Epithelial cell of prostate (primary cell): ENCODE results near the gene ZC3H12C.
"Not testable (repeated sequence)": the region's sequence is repeated elsewhere in the genome, so short reads cannot be mapped to it uniquely, and the experiment has no call there.

Source experiments
- DNase-seq: peaks from one replicate; pipeline ENCODE4 v3.0.0-alpha.2; 2011; ENCODE audit warnings: low read depth, low spot score
- H3K27ac ChIP-seq: fragments of 450-650 bp; 2 replicates; pipeline ENCODE4 v1.5.1; 2017; ENCODE audit warnings: mild to moderate bottlenecking

The ZC3H12C gene

GRCh38 chr11:110174645-110175310 is 81.6 kb downstream of the ZC3H12C start:
- H3K27ac ChIP-seq, result no peak overlapping the region
- no peak for DNase-seq

GRCh38 chr11:110176366-110177085 is 83.3 kb downstream of the ZC3H12C start:
- DNase-seq, result no peak
- H3K27ac ChIP-seq, result no peak overlapping the region

- no peak overlapping the region for H3K27ac ChIP-seq
- no peak for DNase-seq
Observed at GRCh38 chr11:110177086-110177456, 83.9 kb downstream of the ZC3H12C start.

GRCh38 chr11:110179064-110179463 is 85.9 kb downstream of the ZC3H12C start:
- no peak for DNase-seq
- no peak overlapping the region for H3K27ac ChIP-seq

GRCh38 chr11:110182886-110183285 is 89.7 kb downstream of the ZC3H12C start:
- no peak for DNase-seq
- H3K27ac ChIP-seq, result no peak overlapping the region

GRCh38 chr11:110184456-110184855 is 91.3 kb downstream of the ZC3H12C start:
- H3K27ac ChIP-seq, result peak overlapping the region; percentile 14
- no peak for DNase-seq

GRCh38 chr11:110185121-110185591 is 92.0 kb downstream of the ZC3H12C start:
- no peak for DNase-seq
- H3K27ac ChIP-seq, result peak overlapping the region; percentile 14

- H3K27ac ChIP-seq, result peak overlapping the region; percentile 14
- DNase-seq, result no peak
Observed at GRCh38 chr11:110185599-110185998, 92.4 kb downstream of the ZC3H12C start.

- no peak for DNase-seq
- no peak overlapping the region for H3K27ac ChIP-seq
Observed at GRCh38 chr11:110186456-110186855, 93.3 kb downstream of the ZC3H12C start.

- DNase-seq, result no peak
- H3K27ac ChIP-seq, result no peak overlapping the region
Observed at GRCh38 chr11:110186867-110187266, 93.7 kb downstream of the ZC3H12C start.

GRCh38 chr11:110187731-110188130 is 94.5 kb downstream of the ZC3H12C start:
- no peak overlapping the region for H3K27ac ChIP-seq
- DNase-seq, result no peak

- DNase-seq, result no peak
- no peak overlapping the region for H3K27ac ChIP-seq
Observed at GRCh38 chr11:110190885-110191284, 97.7 kb downstream of the ZC3H12C start.

GRCh38 chr11:110192604-110193282 is 99.6 kb downstream of the ZC3H12C start:
- DNase-seq, result not testable (repeated sequence)

GRCh38 chr11:110194211-110194766 is 101.1 kb downstream of the ZC3H12C start:
- not testable (repeated sequence) for DNase-seq
- H3K27ac ChIP-seq, result peak overlapping the region; percentile 88

More at GRCh38 chr11:110192604-110193282, 99.6 kb downstream of the ZC3H12C start:
- not testable (repeated sequence) for H3K27ac ChIP-seq

- peak overlapping the region; percentile 88 for H3K27ac ChIP-seq
- DNase-seq, result peak; percentile 75
Observed at GRCh38 chr11:110196241-110196754, 103.1 kb downstream of the ZC3H12C start.

GRCh38 chr11:110196884-110197420 is 103.8 kb downstream of the ZC3H12C start:
- no peak for DNase-seq
- peak overlapping the region; percentile 88 for H3K27ac ChIP-seq

GRCh38 chr11:110198031-110198729 is 105.0 kb downstream of the ZC3H12C start:
- DNase-seq, result no peak
- no peak overlapping the region for H3K27ac ChIP-seq

GRCh38 chr11:110199184-110199981 is 106.2 kb downstream of the ZC3H12C start:
- H3K27ac ChIP-seq, result peak overlapping the region; percentile 5
- no peak for DNase-seq

GRCh38 chr11:110200241-110200640 is 107.0 kb downstream of the ZC3H12C start:
- peak overlapping the region; percentile 5 for H3K27ac ChIP-seq
- DNase-seq, result no peak
